GM21619 (cell line): ENCODE results near the gene PSMA6.
"Not testable (repeated sequence)": the region's sequence is repeated elsewhere in the genome, so short reads cannot be mapped to it uniquely, and the experiment has no call there.

ENCODE experiments used
- ATAC-seq: cut with Tn5 transposase; IDR thresholded peaks from one replicate; pipeline ENCODE4 v1.9.1; 2021; ENCODE audit not compliant: unreplicated experiment

PSMA6 gene

GRCh38 chr14:35319509-35319908, 27.3 kb downstream of the PSMA6 start:
- no peak for ATAC-seq

- no peak for ATAC-seq
Measured at GRCh38 chr14:35320472-35320871, 28.3 kb downstream of the PSMA6 start.

GRCh38 chr14:35326375-35326774, 34.2 kb downstream of the PSMA6 start:
- no peak for ATAC-seq

- ATAC-seq = peak; percentile 51
Measured at GRCh38 chr14:35331605-35332516, 39.7 kb downstream of the PSMA6 start.

GRCh38 chr14:35332517-35333263, 40.5 kb downstream of the PSMA6 start:
- ATAC-seq = no peak

GRCh38 chr14:35333264-35333730, 41.1 kb downstream of the PSMA6 start:
- ATAC-seq = no peak

GRCh38 chr14:35333797-35334743, 41.9 kb downstream of the PSMA6 start:
- ATAC-seq = no peak

- no peak for ATAC-seq
Measured at GRCh38 chr14:35335388-35336092, 43.4 kb downstream of the PSMA6 start.

GRCh38 chr14:35336171-35336493, 44.0 kb downstream of the PSMA6 start:
- not testable (repeated sequence) for ATAC-seq

- ATAC-seq = no peak
Measured at GRCh38 chr14:35336494-35337268, 44.5 kb downstream of the PSMA6 start.

- no peak for ATAC-seq
Measured at GRCh38 chr14:35337269-35338255, 45.4 kb downstream of the PSMA6 start.

GRCh38 chr14:35338731-35339405, 46.7 kb downstream of the PSMA6 start:
- no peak for ATAC-seq

GRCh38 chr14:35339761-35340406, 47.7 kb downstream of the PSMA6 start:
- ATAC-seq = no peak

- ATAC-seq = no peak
Measured at GRCh38 chr14:35340616-35341453, 48.7 kb downstream of the PSMA6 start.

GRCh38 chr14:35341454-35341750, 49.2 kb downstream of the PSMA6 start:
- no peak for ATAC-seq

GRCh38 chr14:35341751-35342488, 49.7 kb downstream of the PSMA6 start:
- no peak for ATAC-seq
